ENCODE results near the gene CUX1.

GRCh38 chr7:102068846-102069245 lies 251.4 kb downstream of the CUX1 start:
- no peak for TF ChIP-seq SUZ12 (IDR thresholded peaks at IDR 0.05; ENCODE audit: extremely low read depth, insufficient read depth, insufficient read length)
- TF ChIP-seq YY1 (IDR thresholded peaks at IDR 0.05; ENCODE audit: insufficient read depth, insufficient read length) = no peak

All from NT2/D1 (cell line).